Measurements from ENCODE around the gene LCN6.

GRCh38 chr9:136740491-136740890 is 7.8 kb downstream of the LCN6 start:
- TF ChIP-seq CTCF (IDR thresholded peaks at IDR 0.05) (no peak), POLR2A (IDR thresholded peaks at IDR 0.05) (no peak)
